SH-SY5Y (cell line): ENCODE results near the gene TEX14.

Source experiments
- GATA2 ChIP-seq: IDR thresholded peaks from 2 replicates; pipeline ENCODE4 v1.6.1; 2011; ENCODE audit warnings: mild to moderate bottlenecking, low read depth, low read length
- GATA3 ChIP-seq: IDR thresholded peaks from 2 replicates; pipeline ENCODE4 v1.6.1; 2011; ENCODE audit warnings: low read depth, mild to moderate bottlenecking, low read length, moderate library complexity

GRCh38 chr17:58688521-58688920, 3.3 kb downstream of the TEX14 start:
- TF ChIP-seq GATA2 (no peak), GATA3 (no peak)
